HAP-1 (cell line): ENCODE measurements around the gene NT5C3A.
"Not testable (repeated sequence)": the region's sequence is repeated elsewhere in the genome, so short reads cannot be mapped to it uniquely, and the experiment has no call there.

ENCODE experiments used
- DNase-seq, 2 experiments: peaks; one replicate each; pipeline ENCODE4 v3.0.0-alpha.2; 2016 to 2020; ENCODE audit warnings: low spot score in 2 of 2
- H3K27me3 ChIP-seq: fragments of 250-450 bp; sonication (Bioruptor Pico); 2 replicates; pipeline ENCODE4 v1.5.1; 2020; ENCODE audit warnings: low read depth, mild to moderate bottlenecking, moderate library complexity
- H3K36me3 ChIP-seq: fragments of 250-450 bp; sonication (Bioruptor Pico); replicated peaks from 2 replicates; pipeline ENCODE4 v1.5.1; 2020; ENCODE audit warnings: mild to moderate bottlenecking
- H3K4me1 ChIP-seq: fragments of 250-450 bp; sonication (Bioruptor Pico); 2 replicates; pipeline ENCODE4 v1.5.1; 2020; ENCODE audit warnings: mild to moderate bottlenecking
- H3K4me3 ChIP-seq: fragments of 250-450 bp; sonication (Bioruptor Pico); 2 replicates; pipeline ENCODE4 v1.5.1; 2020; ENCODE audit warnings: mild to moderate bottlenecking, moderate library complexity
- H3K9me3 ChIP-seq: fragments of 250-450 bp; sonication (Bioruptor Pico); 2 replicates; pipeline ENCODE4 v1.5.1; 2020; ENCODE audit warnings: mild to moderate bottlenecking, moderate library complexity
- in situ Hi-C: fragments of 300-500 bp; cut with MboI; formaldehyde crosslinking; loops from 3 replicates; pipeline ENCODE4 v1.14.3; 2020; ENCODE audit warnings: low sequenced_read_pairs, inconsistent platforms, mixed read lengths

The NT5C3A gene

DNA sequence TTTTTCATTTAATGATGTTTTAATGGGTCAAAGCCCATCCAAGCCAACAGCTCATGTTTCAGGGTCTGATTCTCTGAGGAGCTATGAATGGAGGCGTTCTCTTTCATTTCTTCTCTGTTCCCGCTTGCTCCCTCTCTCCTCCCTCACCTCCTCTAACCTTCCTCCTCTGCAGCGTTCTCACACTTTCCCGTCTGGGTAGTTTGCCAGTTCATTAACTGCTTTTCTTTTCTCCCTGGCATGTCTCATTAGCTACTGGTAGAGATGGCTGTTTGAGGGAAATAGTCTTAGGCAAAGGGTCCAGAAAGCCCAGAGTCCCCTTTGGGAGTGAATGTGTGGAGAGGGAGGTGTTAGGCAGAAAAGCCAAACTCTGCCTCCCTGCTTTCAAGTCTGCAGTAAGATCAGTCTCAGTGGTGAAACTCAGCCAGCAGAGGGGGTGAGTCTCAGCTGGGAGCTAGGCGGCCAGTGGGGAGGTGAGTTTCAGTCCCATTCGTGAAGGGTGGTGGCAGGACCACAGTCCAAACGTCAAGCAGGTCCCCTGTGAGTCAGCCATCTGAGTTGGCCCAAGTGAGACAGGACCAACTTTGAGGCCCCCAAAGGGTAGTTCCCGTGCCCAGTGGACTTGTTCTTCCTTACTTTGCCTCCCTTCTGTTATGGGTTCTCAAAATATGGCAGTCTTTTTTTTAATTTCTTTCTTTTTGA, 98.0 kb downstream of the NT5C3A start:
- H3K27me3 ChIP-seq, in situ Hi-C loops, H3K4me3 ChIP-seq, H3K9me3 ChIP-seq, H3K36me3 ChIP-seq, DNase-seq, H3K4me1 ChIP-seq: not testable (repeated sequence)
